ENCODE data around the gene PES1. TPM values are rescaled to one million over a fixed set of nuclear protein-coding genes. Genes with fewer than 3 reads are reported as not detected.

Gene PES1
- total and polyA plus RNA-seq, 2 donors (not counting 3 experiments of a cell fraction or from before 2014, with no cell fraction given): 110 to 135 TPM

DNA sequence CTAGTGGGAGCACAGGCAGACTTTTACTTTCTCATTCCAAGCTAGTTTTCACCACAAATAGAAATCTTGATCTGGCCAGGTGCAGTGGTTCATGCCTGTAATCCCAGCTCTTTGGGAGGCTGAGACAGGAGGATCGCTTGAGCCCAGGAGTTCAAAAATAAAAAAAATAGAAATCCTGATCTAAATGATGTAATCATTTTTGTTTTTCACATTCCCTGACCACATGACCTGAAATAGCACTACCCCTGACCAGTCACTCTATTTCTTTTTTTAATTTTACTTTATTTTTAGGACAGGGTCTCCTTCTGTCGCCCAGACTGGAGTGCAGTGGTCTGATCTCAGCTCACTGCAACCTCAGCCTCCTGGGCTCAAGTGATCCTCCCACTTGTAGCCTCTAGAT, 13.0 kb upstream of the PES1 start:
- Histone ChIP-seq H3K27me3 (ENCODE audit: control insufficient read depth in 2 of 2, insufficient read depth in 2 of 2, low read length in 2 of 2) (no peaks in the 10 kb centered on the region), H3K9ac (replicated peaks; ENCODE audit: extremely low read depth, insufficient read depth, low read length) (no peak overlapping the region), H3K9me1 (replicated peaks; ENCODE audit: control insufficient read depth, extremely low read depth, insufficient read depth, low read length) (no peaks in the 10 kb centered on the region), H3K27ac (ENCODE audit: insufficient read depth, low read depth, low read length) (no peak overlapping the region), H3K4me2 (ENCODE audit: insufficient read depth, low read length) (no peak overlapping the region), H3K4me3 (replicated peaks in 1 of 3; ENCODE audit: insufficient read depth in 1 of 3, low read depth in 1 of 3, low read length in 3 of 3) (no peak overlapping the region), H3K79me2 (ENCODE audit: control insufficient read depth, insufficient read depth, low read length) (no peaks in the 10 kb centered on the region), H3K9me3 (replicated peaks; ENCODE audit: control insufficient read depth, insufficient read depth, low read length) (no peaks in the 10 kb centered on the region), H2AFZ (ENCODE audit: low read depth, low read length) (no peak overlapping the region), H4K20me1 (replicated peaks; ENCODE audit: control insufficient read depth, extremely low read depth, insufficient read depth, low read length) (no peaks in the 10 kb centered on the region), H3K36me3 (ENCODE audit: control insufficient read depth in 2 of 2, extremely low read depth in 1 of 2, insufficient read depth in 2 of 2, low read length in 2 of 2) (peaks cover 0 to 2% of the 10 kb centered on the region in 2 experiments), H3K4me1 (ENCODE audit: control insufficient read depth, extremely low read depth, insufficient read depth, low read length) (peaks cover 31% of the 10 kb centered on the region)
- FAIRE-seq: no peak
- dilution Hi-C loops (cut with MboI; ENCODE audit: extremely low pct_ligation_motif_present, low sequenced_read_pairs) (no loop called here), intact Hi-C loops (cut with micrococcal nuclease) (loop anchor here (5.0 to 10.0 kb wide), 2 partner anchors 180 to 212 kb away; partner anchors contain the start of gene MTFP1)
- ChIA-PET POLR2A (interaction anchor here (0.8 kb wide), 1 partner anchor 9 kb away, joined by 3 read pairs; no protein-coding TSS in a partner anchor), CTCF (interaction anchor here (0.8 to 1.6 kb wide), 3 partner anchors 12 to 160 kb away, joined by 3 to 7 read pairs (median 3); no protein-coding TSS in a partner anchor)
- no peak for DNase-seq (ENCODE audit: low read depth, low spot score)
- no TSS peak for BruUV-seq (replicated peaks)
- TF ChIP-seq GATA2 (IDR thresholded peaks at IDR 0.05; ENCODE audit: insufficient read depth, insufficient read length, low read depth, low read length) (no peak), MYC (IDR thresholded peaks at IDR 0.05; ENCODE audit: low read depth, low read length) (no peak), JUN (IDR thresholded peaks at IDR 0.05; ENCODE audit: borderline replicate concordance, insufficient read depth, insufficient read length, low read depth) (no peak)

DNA sequence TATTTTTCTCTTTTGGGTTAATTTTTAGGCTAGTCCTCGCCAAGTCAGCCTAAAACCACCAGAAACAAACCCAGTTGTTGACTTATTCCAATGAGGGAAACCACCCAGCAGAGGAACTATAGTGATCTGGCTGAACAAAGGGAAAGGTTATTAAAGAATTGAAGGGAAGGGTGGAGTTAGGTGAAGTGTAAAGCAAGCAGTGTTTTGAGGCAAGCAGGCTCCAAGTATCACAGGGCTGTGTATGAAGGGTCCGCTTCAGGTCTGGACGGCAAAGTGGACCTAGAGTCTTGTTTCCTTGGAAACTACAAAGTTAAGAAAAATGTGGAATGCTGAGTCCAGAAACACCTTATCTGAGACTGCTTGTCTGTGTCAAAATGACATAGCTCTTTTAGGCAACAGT, 12.1 kb upstream of the PES1 start:
- FAIRE-seq: no peak

More for the DNA sequence above, 12.1 kb upstream of the PES1 start:
- no peak overlapping the region for H3K4me3 ChIP-seq (replicated peaks in 1 of 3; ENCODE audit: insufficient read depth in 1 of 3, low read depth in 1 of 3, low read length in 3 of 3)
- H3K4me2 ChIP-seq (ENCODE audit: insufficient read depth, low read length): no peak overlapping the region
- POLR2A ChIA-PET: interaction anchor here (0.8 kb wide), 1 partner anchor 8 kb away, joined by 3 read pairs; no protein-coding TSS in a partner anchor
- no peak for DNase-seq (ENCODE audit: low read depth, low spot score)
- no peaks in the 10 kb centered on the region for H3K9me3 ChIP-seq (replicated peaks; ENCODE audit: control insufficient read depth, insufficient read depth, low read length)
- H2AFZ ChIP-seq (ENCODE audit: low read depth, low read length): no peak overlapping the region
- TF ChIP-seq JUN (IDR thresholded peaks at IDR 0.05; ENCODE audit: borderline replicate concordance, insufficient read depth, insufficient read length, low read depth) (no peak), MAX (IDR thresholded peaks at IDR 0.05; ENCODE audit: insufficient read depth, insufficient read length) (no peak), POLR2A (IDR thresholded peaks at IDR 0.05; ENCODE audit: low read depth, low read length) (no peak), EZH2 (IDR thresholded peaks at IDR 0.05; ENCODE audit: borderline replicate concordance, low read depth, low read length, severe bottlenecking) (no peak), POLR2AphosphoS5 (IDR thresholded peaks at IDR 0.05; ENCODE audit: insufficient read depth, low read depth, low read length) (no peak), GATA2 (IDR thresholded peaks at IDR 0.05; ENCODE audit: insufficient read depth, insufficient read length, low read depth, low read length) (no peak), FOS (IDR thresholded peaks at IDR 0.05; ENCODE audit: borderline replicate concordance, insufficient read depth, low read length) (no peak), MYC (IDR thresholded peaks at IDR 0.05; ENCODE audit: low read depth, low read length) (no peak)
- TF ChIP-seq, protein P1, sequence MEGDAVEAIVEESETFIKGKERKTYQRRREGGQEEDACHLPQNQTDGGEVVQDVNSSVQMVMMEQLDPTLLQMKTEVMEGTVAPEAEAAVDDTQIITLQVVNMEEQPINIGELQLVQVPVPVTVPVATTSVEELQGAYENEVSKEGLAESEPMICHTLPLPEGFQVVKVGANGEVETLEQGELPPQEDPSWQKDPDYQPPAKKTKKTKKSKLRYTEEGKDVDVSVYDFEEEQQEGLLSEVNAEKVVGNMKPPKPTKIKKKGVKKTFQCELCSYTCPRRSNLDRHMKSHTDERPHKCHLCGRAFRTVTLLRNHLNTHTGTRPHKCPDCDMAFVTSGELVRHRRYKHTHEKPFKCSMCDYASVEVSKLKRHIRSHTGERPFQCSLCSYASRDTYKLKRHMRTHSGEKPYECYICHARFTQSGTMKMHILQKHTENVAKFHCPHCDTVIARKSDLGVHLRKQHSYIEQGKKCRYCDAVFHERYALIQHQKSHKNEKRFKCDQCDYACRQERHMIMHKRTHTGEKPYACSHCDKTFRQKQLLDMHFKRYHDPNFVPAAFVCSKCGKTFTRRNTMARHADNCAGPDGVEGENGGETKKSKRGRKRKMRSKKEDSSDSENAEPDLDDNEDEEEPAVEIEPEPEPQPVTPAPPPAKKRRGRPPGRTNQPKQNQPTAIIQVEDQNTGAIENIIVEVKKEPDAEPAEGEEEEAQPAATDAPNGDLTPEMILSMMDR (IDR thresholded peaks at IDR 0.05; ENCODE audit: extremely low read depth in 1 of 2, insufficient read depth in 1 of 2, low read depth in 1 of 2, low read length in 2 of 2): no peak
- H3K27ac ChIP-seq (ENCODE audit: insufficient read depth, low read depth, low read length): no peak overlapping the region
- H3K9me1 ChIP-seq (replicated peaks; ENCODE audit: control insufficient read depth, extremely low read depth, insufficient read depth, low read length): no peaks in the 10 kb centered on the region
- intact Hi-C loops (cut with micrococcal nuclease) (loop anchor here (10.0 kb wide), 1 partner anchor 179 kb away; the partner anchor contains the start of gene MTFP1), dilution Hi-C loops (cut with MboI; ENCODE audit: extremely low pct_ligation_motif_present, low sequenced_read_pairs) (no loop called here)
- CTCF ChIA-PET: interaction anchor here (0.8 to 1.6 kb wide), 3 partner anchors 11 to 159 kb away, joined by 3 to 7 read pairs (median 3); no protein-coding TSS in a partner anchor
- peaks cover 22% of the 10 kb centered on the region for H3K4me1 ChIP-seq (ENCODE audit: control insufficient read depth, extremely low read depth, insufficient read depth, low read length)
- H3K9ac ChIP-seq (replicated peaks; ENCODE audit: extremely low read depth, insufficient read depth, low read length): no peak overlapping the region
- no TSS peak for BruUV-seq (replicated peaks)
- H3K79me2 ChIP-seq (ENCODE audit: control insufficient read depth, insufficient read depth, low read length): no peaks in the 10 kb centered on the region
- peaks cover 0 to 2% of the 10 kb centered on the region in 2 experiments for H3K36me3 ChIP-seq (ENCODE audit: control insufficient read depth in 2 of 2, extremely low read depth in 1 of 2, insufficient read depth in 2 of 2, low read length in 2 of 2)
- H3K27me3 ChIP-seq (ENCODE audit: control insufficient read depth in 2 of 2, insufficient read depth in 2 of 2, low read length in 2 of 2): no peaks in the 10 kb centered on the region
- no peaks in the 10 kb centered on the region for H4K20me1 ChIP-seq (replicated peaks; ENCODE audit: control insufficient read depth, extremely low read depth, insufficient read depth, low read length)

Data from endothelial cell of umbilical vein (primary cell).